K562 (cell line): ENCODE data around the gene PLA2G2E. TPM values are rescaled to one million over a fixed set of nuclear protein-coding genes. Genes with fewer than 3 reads are reported as not detected.
A peak's percentile ranks its signal among the peaks of the same experiment; 100 is the strongest.

Experiments used
- CREB1 ChIP-seq, 2 experiments: sonication (generic) in 1 of 2; formaldehyde crosslinking in 1 of 2; IDR thresholded peaks; 2 replicates each; pipeline versions ENCODE4 v1.6.1 to v1.8.0; 2012 to 2022; ENCODE audit warnings: inconsistent platforms in 1 of 2, mild to moderate bottlenecking in 1 of 2, missing genetic modification reagents in 1 of 2, moderate library complexity in 1 of 2
- CREM ChIP-seq: IDR thresholded peaks from 2 replicates; pipeline ENCODE4 v1.6.1; 2014; ENCODE audit warnings: antibody characterized with exemption, low read depth
- DPF2 ChIP-seq: fragments of 450-650 bp; IDR thresholded peaks from 2 replicates; pipeline ENCODE4 v1.6.1; 2016
- EP400 ChIP-seq: fragments of 450-650 bp; IDR thresholded peaks from 2 replicates; pipeline ENCODE4 v1.6.1; 2017; ENCODE audit warnings: antibody characterized with exemption, mild to moderate bottlenecking, moderate library complexity
- MTA2 ChIP-seq: fragments of 450-650 bp; IDR thresholded peaks from 2 replicates; pipeline ENCODE4 v1.6.1; 2016; ENCODE audit warnings: low read depth
- MYC ChIP-seq, 2 experiments: fragments of 250-450 bp in 1 of 2; sonication (Bioruptor Pico) in 1 of 2; IDR thresholded peaks; 2 replicates each; pipeline versions ENCODE4 v1.5.1 to v1.6.1; 2012 to 2021; ENCODE audit warnings: low read depth in 2 of 2, borderline replicate concordance in 1 of 2, improper control_type of control experiment in 1 of 2, low read length in 1 of 2, mild to moderate bottlenecking in 1 of 2, moderate library complexity in 1 of 2
- NEUROD1 ChIP-seq: fragments of 150-350 bp; IDR thresholded peaks from 2 replicates; pipeline ENCODE4 v1.6.1; 2014; ENCODE audit warnings: borderline replicate concordance, low read length, low read depth; ENCODE audit not compliant: partially characterized antibody
- POLR2AphosphoS5 ChIP-seq: IDR thresholded peaks from 2 replicates; pipeline ENCODE4 v1.6.1; 2011; ENCODE audit warnings: mild to moderate bottlenecking, low read depth, low read length, moderate library complexity; ENCODE audit not compliant: control insufficient read depth, insufficient read depth
- RBM22 ChIP-seq: fragments of 200-400 bp; formaldehyde crosslinking; IDR thresholded peaks from 2 replicates; pipeline ENCODE4 v1.6.1; 2018; ENCODE audit warnings: low read length, low read depth; ENCODE audit not compliant: poor library complexity, severe bottlenecking
- RCOR1 ChIP-seq, 2 experiments: IDR thresholded peaks; 2 replicates each; pipeline ENCODE4 v1.6.1; 2012; ENCODE audit warnings: low read depth in 2 of 2, low read length in 2 of 2, borderline replicate concordance in 1 of 2, improper control_type of control experiment in 1 of 2
- TFAM ChIP-seq: fragments of 250-450 bp; sonication (Bioruptor Pico); conservative IDR thresholded peaks from 2 replicates; pipeline ENCODE4 v1.5.0; 2021; ENCODE audit warnings: mild to moderate bottlenecking, moderate library complexity
- ZNF311 ChIP-seq: fragments of 250-450 bp; sonication (Bioruptor Pico); IDR thresholded peaks from 2 replicates; pipeline ENCODE4 v1.4.0; 2020; ENCODE audit warnings: mild to moderate bottlenecking, moderate library complexity
- ZNF354B ChIP-seq: fragments of 250-450 bp; sonication (Bioruptor Pico); IDR thresholded peaks from 2 replicates; pipeline ENCODE4 v1.4.0; 2020
- ZNF589 ChIP-seq: fragments of 200-800 bp; sonication (Bioruptor generic); IDR thresholded peaks from 2 replicates; pipeline ENCODE4 v1.6.1; 2016; ENCODE audit warnings: low read depth, missing genetic modification characterization, missing compliant biosample characterization
- ZNF75A ChIP-seq: fragments of 450-650 bp; formaldehyde crosslinking; IDR thresholded peaks from 2 replicates; pipeline ENCODE4 v1.4.0; 2020; ENCODE audit warnings: mild to moderate bottlenecking
- ZNF766 ChIP-seq: fragments of 200-800 bp; sonication (Bioruptor generic); conservative IDR thresholded peaks from 2 replicates; pipeline ENCODE4 v1.6.1; 2016; ENCODE audit warnings: missing genetic modification characterization, missing compliant biosample characterization
- ZNF785 ChIP-seq: fragments of 250-450 bp; sonication (Bioruptor Pico); IDR thresholded peaks from 2 replicates; pipeline ENCODE4 v1.4.0; 2020; ENCODE audit warnings: mild to moderate bottlenecking
- polyA plus RNA-seq, 8 experiments: library from polyadenylated mRNA; depleted of rRNA in 4 of 8; stranded (reverse) in 5 of 8; unstranded in 3 of 8; fragments of >200 nt; fragmentation: Nextera tagmentation in 2 of 8; fragmentation: Illumina TruSeq in 1 of 8; extraction: Ambion mirVana in 2 of 8; extraction: Trizol in 1 of 8; gene quantifications; 2 replicates each; pipeline versions ENCODE4 v1.2.1 to v1.2.3, GENCODE V29; 2011 to 2014; ENCODE audit warnings: inconsistent platforms in 1 of 8, missing spikeins in 1 of 8
- total RNA-seq, 7 experiments: library from RNA; depleted of rRNA in 6 of 7; stranded (reverse); fragments of >200 nt in 6 of 7; fragmentation: Illumina TruSeq in 2 of 7; extraction: Trizol in 2 of 7; gene quantifications; 2 replicates each; pipeline versions ENCODE4 v1.2.1 to v1.2.3, GENCODE V29; 2011 to 2021; ENCODE audit warnings: low replicate concordance in 1 of 7
- TF ChIP-seq, protein P1 (sequence below): sonication (generic); formaldehyde crosslinking; IDR thresholded peaks from 2 replicates; pipeline ENCODE4 v1.5.0; 2020; ENCODE audit warnings: missing genetic modification reagents
- TF ChIP-seq, protein P2 (sequence below), 2 experiments: fragments of 250-450 bp in 1 of 2; fragments of 450-650 bp in 1 of 2; sonication (Bioruptor Pico) in 1 of 2; IDR thresholded peaks; 2 replicates each; pipeline versions ENCODE4 v1.6.1 to v1.8.0; 2016 to 2021; ENCODE audit warnings: mild to moderate bottlenecking in 2 of 2, moderate library complexity in 2 of 2, missing compliant biosample characterization in 1 of 2, missing genetic modification characterization in 1 of 2
- TF ChIP-seq, protein P3 (sequence below), 2 experiments: fragments of 450-650 bp; conservative IDR thresholded peaks; 2 replicates each; pipeline ENCODE4 v1.6.1; 2017; ENCODE audit warnings: mild to moderate bottlenecking in 2 of 2, moderate library complexity in 2 of 2
- TF ChIP-seq, protein P4 (sequence below): sonication (generic); formaldehyde crosslinking; IDR thresholded peaks from 2 replicates; pipeline ENCODE4 v1.9.0; 2022; ENCODE audit warnings: mild to moderate bottlenecking, missing genetic modification reagents
- TF ChIP-seq, protein P5 (sequence below): fragments of 450-650 bp; conservative IDR thresholded peaks from 2 replicates; pipeline ENCODE4 v1.6.1; 2016; ENCODE audit warnings: missing genetic modification characterization, low read depth, mild to moderate bottlenecking, missing compliant biosample characterization, moderate library complexity

The PLA2G2E gene
- total and polyA plus RNA-seq, 9 of the 15 experiments (the other 6 are each of a cell fraction or from before 2014, with no cell fraction given) = not detected

DNA sequence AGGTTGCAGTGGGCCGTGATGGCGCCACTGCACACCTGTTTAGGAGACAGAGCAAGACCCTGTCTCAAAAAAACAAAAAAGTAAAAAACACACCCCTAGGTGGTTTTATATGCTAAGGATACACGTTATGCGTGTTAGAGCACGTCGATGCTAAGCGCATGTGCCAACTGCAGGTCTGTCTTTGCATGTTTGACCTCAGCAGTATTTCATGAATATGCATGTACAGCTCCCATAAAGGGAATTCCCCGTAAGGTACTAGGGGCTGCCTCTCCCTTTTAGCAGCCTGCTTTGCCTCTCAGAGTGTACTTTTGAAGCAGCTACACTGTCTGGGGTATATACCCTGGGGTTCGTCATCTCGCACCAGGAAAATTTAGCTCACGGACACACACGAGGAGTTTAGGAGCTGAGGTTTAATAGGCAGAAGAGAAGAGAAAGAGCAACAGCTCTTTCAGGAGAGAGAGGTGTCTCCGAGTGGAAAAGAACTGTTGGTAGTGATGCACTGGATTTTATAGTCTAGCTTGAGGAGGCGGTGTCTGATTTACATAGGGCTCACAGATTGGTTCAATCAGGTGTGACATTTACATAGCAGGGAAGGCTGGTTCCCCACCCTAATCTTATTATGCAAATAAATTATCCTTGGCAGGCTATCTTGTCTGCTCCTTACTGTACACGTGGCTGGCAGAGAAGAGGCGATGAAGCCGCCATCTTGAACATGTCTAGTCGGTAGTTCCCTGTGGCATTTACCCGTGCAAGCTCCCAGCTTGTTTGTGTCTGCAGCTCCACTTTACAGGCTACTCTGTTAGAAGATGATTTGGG is 45.4 kb downstream of the PLA2G2E start (continued):
- TF ChIP-seq MYC (IDR thresholded peaks at IDR 0.05; ENCODE audit: low read depth, low read length) (peak; percentile 97), MYC (CRISPR knock-in tag; IDR thresholded peaks at IDR 0.05; ENCODE audit: borderline replicate concordance, low read depth) (no peak), DPF2 (0 out of 2 replicates have a peak, but pooled peaks have one; percentile 35), NEUROD1 (no peak), EP400 (peak; percentile 92), TFAM (no peak), RBM22 (no peak), ZNF354B (peak; percentile 15; the same call in 1 of the 2 replicates), ZNF311 (CRISPR knock-in tag) (0 out of 2 replicates have a peak, but pooled peaks have one; percentile 38), CREB1 (IDR thresholded peaks at IDR 0.05) (no peak), CREB1 (CRISPR knock-in tag; IDR thresholded peaks at IDR 0.05) (0 out of 2 replicates have a peak, but pooled peaks have one; percentile 14), RCOR1 (IDR thresholded peaks at IDR 0.05; ENCODE audit: borderline replicate concordance in 1 of 2, low read depth in 2 of 2, low read length in 2 of 2) (no peak), MTA2 (no peak), POLR2AphosphoS5 (peak; percentile 97), ZNF785 (CRISPR knock-in tag) (no peak), CREM (peak; percentile 43; the same call in 1 of the 2 replicates), ZNF589 (CRISPR knock-in tag) (peak; percentile 92), ZNF75A (CRISPR knock-in tag) (no peak), ZNF766 (CRISPR knock-in tag) (peak; percentile 77)
- TF ChIP-seq, protein P1, sequence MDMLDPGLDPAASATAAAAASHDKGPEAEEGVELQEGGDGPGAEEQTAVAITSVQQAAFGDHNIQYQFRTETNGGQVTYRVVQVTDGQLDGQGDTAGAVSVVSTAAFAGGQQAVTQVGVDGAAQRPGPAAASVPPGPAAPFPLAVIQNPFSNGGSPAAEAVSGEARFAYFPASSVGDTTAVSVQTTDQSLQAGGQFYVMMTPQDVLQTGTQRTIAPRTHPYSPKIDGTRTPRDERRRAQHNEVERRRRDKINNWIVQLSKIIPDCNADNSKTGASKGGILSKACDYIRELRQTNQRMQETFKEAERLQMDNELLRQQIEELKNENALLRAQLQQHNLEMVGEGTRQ (CRISPR knock-in tag) = peak; percentile 31
- TF ChIP-seq, protein P2, sequence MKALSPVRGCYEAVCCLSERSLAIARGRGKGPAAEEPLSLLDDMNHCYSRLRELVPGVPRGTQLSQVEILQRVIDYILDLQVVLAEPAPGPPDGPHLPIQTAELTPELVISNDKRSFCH (CRISPR knock-in tag; IDR thresholded peaks at IDR 0.05) = no peak
- TF ChIP-seq, protein P2 (tag; IDR thresholded peaks at IDR 0.05) = peak; percentile 67; the same call in 1 of the 2 replicates
- TF ChIP-seq, protein P3, sequence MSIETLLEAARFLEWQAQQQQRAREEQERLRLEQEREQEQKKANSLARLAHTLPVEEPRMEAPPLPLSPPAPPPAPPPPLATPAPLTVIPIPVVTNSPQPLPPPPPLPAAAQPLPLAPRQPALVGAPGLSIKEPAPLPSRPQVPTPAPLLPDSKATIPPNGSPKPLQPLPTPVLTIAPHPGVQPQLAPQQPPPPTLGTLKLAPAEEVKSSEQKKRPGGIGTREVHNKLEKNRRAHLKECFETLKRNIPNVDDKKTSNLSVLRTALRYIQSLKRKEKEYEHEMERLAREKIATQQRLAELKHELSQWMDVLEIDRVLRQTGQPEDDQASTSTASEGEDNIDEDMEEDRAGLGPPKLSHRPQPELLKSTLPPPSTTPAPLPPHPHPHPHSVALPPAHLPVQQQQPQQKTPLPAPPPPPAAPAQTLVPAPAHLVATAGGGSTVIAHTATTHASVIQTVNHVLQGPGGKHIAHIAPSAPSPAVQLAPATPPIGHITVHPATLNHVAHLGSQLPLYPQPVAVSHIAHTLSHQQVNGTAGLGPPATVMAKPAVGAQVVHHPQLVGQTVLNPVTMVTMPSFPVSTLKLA (conservative IDR thresholded peaks at IDR 0.05) = peak; percentile 53 to 78; a peak in 3 of 4 replicates
- TF ChIP-seq, protein P4, sequence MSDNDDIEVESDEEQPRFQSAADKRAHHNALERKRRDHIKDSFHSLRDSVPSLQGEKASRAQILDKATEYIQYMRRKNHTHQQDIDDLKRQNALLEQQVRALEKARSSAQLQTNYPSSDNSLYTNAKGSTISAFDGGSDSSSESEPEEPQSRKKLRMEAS (CRISPR knock-in tag) = peak; percentile 85
- TF ChIP-seq, protein P5, sequence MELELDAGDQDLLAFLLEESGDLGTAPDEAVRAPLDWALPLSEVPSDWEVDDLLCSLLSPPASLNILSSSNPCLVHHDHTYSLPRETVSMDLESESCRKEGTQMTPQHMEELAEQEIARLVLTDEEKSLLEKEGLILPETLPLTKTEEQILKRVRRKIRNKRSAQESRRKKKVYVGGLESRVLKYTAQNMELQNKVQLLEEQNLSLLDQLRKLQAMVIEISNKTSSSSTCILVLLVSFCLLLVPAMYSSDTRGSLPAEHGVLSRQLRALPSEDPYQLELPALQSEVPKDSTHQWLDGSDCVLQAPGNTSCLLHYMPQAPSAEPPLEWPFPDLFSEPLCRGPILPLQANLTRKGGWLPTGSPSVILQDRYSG (tag) = peak; percentile 90
